ENCODE measurements around the gene PRKAG1.
A peak's percentile ranks its signal among the peaks of the same experiment; 100 is the strongest.

PRKAG1 gene

GRCh38 chr12:48978741-48979601 is 39.6 kb downstream of the PRKAG1 start:
- no peak for TF ChIP-seq CTCF (IDR thresholded peaks at IDR 0.05)

- TF ChIP-seq CTCF (IDR thresholded peaks at IDR 0.05), result peak; percentile 49
Measured at GRCh38 chr12:48978291-48978740, 40.3 kb downstream of the PRKAG1 start, which contains the start of gene WNT1. Gene WNT1 (plus strand): TSS chr12:48978322. CDS start chr12:48978651, 329 bp downstream.

- peak; percentile 90 for TF ChIP-seq CTCF (IDR thresholded peaks at IDR 0.05)
Measured at GRCh38 chr12:48977290-48978281, 41.0 kb downstream of the PRKAG1 start.

GRCh38 chr12:48973941-48974673 is 44.5 kb downstream of the PRKAG1 start:
- peak; percentile 25; the same call in 1 of the 2 replicates for TF ChIP-seq CTCF (IDR thresholded peaks at IDR 0.05)

GRCh38 chr12:48973531-48973930 is 45.0 kb downstream of the PRKAG1 start:
- no peak for TF ChIP-seq CTCF (IDR thresholded peaks at IDR 0.05)

GRCh38 chr12:48972952-48973483 is 45.6 kb downstream of the PRKAG1 start:
- no peak for TF ChIP-seq CTCF (IDR thresholded peaks at IDR 0.05)

Measured in LNCAP (cell line).